HepG2 (cell line): ENCODE data around the gene HINFP. TPM values are rescaled to one million over a fixed set of nuclear protein-coding genes. Genes with fewer than 3 reads are reported as not detected.
A peak's percentile ranks its signal among the peaks of the same experiment; 100 is the strongest.

Experiments
- CBX2 ChIP-seq, 2 experiments: fragments of 200-600 bp in 1 of 2; sonication (generic); formaldehyde crosslinking in 1 of 2; IDR thresholded peaks; 2 replicates each; pipeline versions ENCODE4 v1.7.0 to v1.8.1; 2018 to 2022; ENCODE audit warnings: low read depth in 2 of 2, low read length in 1 of 2, mild to moderate bottlenecking in 1 of 2, missing genetic modification reagents in 1 of 2
- ETV6 ChIP-seq: sonication (generic); formaldehyde crosslinking; conservative IDR thresholded peaks from 2 replicates; pipeline ENCODE4 v1.4.0; 2020; ENCODE audit warnings: missing genetic modification reagents
- EZH2 ChIP-seq: conservative IDR thresholded peaks from 2 replicates; pipeline ENCODE4 v1.6.1; 2012; ENCODE audit warnings: mild to moderate bottlenecking, low read depth, low read length, moderate library complexity
- FLYWCH1 ChIP-seq: sonication (generic); formaldehyde crosslinking; IDR thresholded peaks from 2 replicates; pipeline ENCODE4 v1.8.1; 2023; ENCODE audit warnings: mild to moderate bottlenecking, missing genetic modification reagents
- MTA1 ChIP-seq: sonication (generic); formaldehyde crosslinking; IDR thresholded peaks from 2 replicates; pipeline ENCODE4 v1.4.0; 2020; ENCODE audit warnings: missing genetic modification reagents, mild to moderate bottlenecking, borderline replicate concordance
- POGZ ChIP-seq: sonication (generic); formaldehyde crosslinking; IDR thresholded peaks from 2 replicates; pipeline ENCODE4 v1.4.0; 2020; ENCODE audit warnings: mild to moderate bottlenecking, missing genetic modification reagents
- POLR2G ChIP-seq: fragments of 200-400 bp; formaldehyde crosslinking; IDR thresholded peaks from 2 replicates; pipeline ENCODE4 v1.6.1; 2018; ENCODE audit warnings: mild to moderate bottlenecking, low read depth, low read length, moderate library complexity
- SALL1 ChIP-seq: sonication (generic); formaldehyde crosslinking; IDR thresholded peaks from 2 replicates; pipeline ENCODE4 v1.8.0; 2022; ENCODE audit warnings: mild to moderate bottlenecking, missing genetic modification reagents
- SYNCRIP ChIP-seq: fragments of 200-400 bp; formaldehyde crosslinking; IDR thresholded peaks from 2 replicates; pipeline ENCODE4 v1.6.1; 2018; ENCODE audit warnings: mild to moderate bottlenecking, low read depth, low read length; ENCODE audit not compliant: insufficient read depth
- TBX3 ChIP-seq: fragments of 450-650 bp; IDR thresholded peaks from 2 replicates; pipeline ENCODE4 v1.6.1; 2017; ENCODE audit warnings: antibody characterized with exemption, mild to moderate bottlenecking, inconsistent platforms, borderline replicate concordance
- YY1 ChIP-seq: IDR thresholded peaks from 2 replicates; pipeline ENCODE4 v1.6.1; 2011; ENCODE audit warnings: low read length, low read depth, moderate library complexity, mild to moderate bottlenecking; ENCODE audit not compliant: insufficient read depth, insufficient replicate concordance
- ZMYM3 ChIP-seq: sonication (generic); formaldehyde crosslinking; IDR thresholded peaks from 2 replicates; pipeline ENCODE4 v1.5.1; 2020; ENCODE audit warnings: mild to moderate bottlenecking, missing genetic modification reagents
- ZNF276 ChIP-seq: sonication (generic); formaldehyde crosslinking; IDR thresholded peaks from 2 replicates; pipeline ENCODE4 v1.4.0; 2020; ENCODE audit warnings: mild to moderate bottlenecking, low read depth, missing genetic modification reagents
- ZNF607 ChIP-seq: sonication (generic); formaldehyde crosslinking; IDR thresholded peaks from 2 replicates; pipeline ENCODE4 v1.5.1; 2020; ENCODE audit warnings: missing genetic modification reagents, mild to moderate bottlenecking, borderline replicate concordance
- ZNF670 ChIP-seq: sonication (generic); formaldehyde crosslinking; IDR thresholded peaks from 2 replicates; pipeline ENCODE4 v1.8.0; 2022; ENCODE audit warnings: mild to moderate bottlenecking, missing genetic modification reagents, borderline replicate concordance
- ZNF841 ChIP-seq: sonication (generic); formaldehyde crosslinking; IDR thresholded peaks from 2 replicates; pipeline ENCODE4 v1.8.1; 2023; ENCODE audit warnings: missing genetic modification reagents, borderline replicate concordance
- ZNF878 ChIP-seq: sonication (generic); formaldehyde crosslinking; IDR thresholded peaks from 2 replicates; pipeline ENCODE4 v1.8.1; 2023; ENCODE audit warnings: mild to moderate bottlenecking, missing genetic modification reagents, moderate library complexity
- polyA plus RNA-seq, 8 experiments: library from polyadenylated mRNA; depleted of rRNA in 3 of 8; stranded (reverse) in 7 of 8; unstranded in 1 of 8; fragments of >200 nt; fragmentation: Illumina TruSeq in 4 of 8; extraction: Trizol in 4 of 8; gene quantifications; 2 replicates each; pipeline versions ENCODE4 v1.2.1 to v1.2.3, GENCODE V29; 2011 to 2016; ENCODE audit warnings: low read depth in 4 of 8, missing spikeins in 1 of 8, mixed read lengths in 1 of 8; ENCODE audit not compliant: insufficient read depth in 1 of 8
- total RNA-seq, 5 experiments: library from RNA; depleted of rRNA; stranded (reverse); fragments of >200 nt; fragmentation: Illumina TruSeq; extraction: Trizol; gene quantifications; 2 replicates each; pipeline ENCODE4 v1.2.3, GENCODE V29; 2016; ENCODE audit warnings: low read depth in 1 of 5
- TF ChIP-seq, protein P1 (sequence below): sonication (generic); formaldehyde crosslinking; IDR thresholded peaks from 2 replicates; pipeline ENCODE4 v1.4.0; 2020; ENCODE audit warnings: missing genetic modification reagents
- TF ChIP-seq, protein P2 (sequence below): sonication (generic); formaldehyde crosslinking; IDR thresholded peaks from 2 replicates; pipeline ENCODE4 v1.8.0; 2022; ENCODE audit warnings: missing genetic modification reagents, mild to moderate bottlenecking, moderate library complexity, borderline replicate concordance
- TF ChIP-seq, protein P3 (sequence below): sonication (generic); formaldehyde crosslinking; IDR thresholded peaks from 2 replicates; pipeline ENCODE4 v1.8.1; 2023; ENCODE audit warnings: missing genetic modification reagents, inconsistent platforms, borderline replicate concordance

Gene HINFP
- total and polyA plus RNA-seq, 2 of the 13 experiments (the other 11 are each of a cell fraction or from before 2014, with no cell fraction given): 15.1 to 21.4 TPM

- no peak for TF ChIP-seq CBX2 (IDR thresholded peaks at IDR 0.05; ENCODE audit: low read depth, low read length)
- TF ChIP-seq CBX2 (CRISPR knock-in tag; IDR thresholded peaks at IDR 0.05; ENCODE audit: low read depth): no peak
- TF ChIP-seq ETV6 (CRISPR knock-in tag): no peak
- TF ChIP-seq ZNF607: peak; percentile 7; the same call in 1 of the 2 replicates
- TF ChIP-seq, protein P1, sequence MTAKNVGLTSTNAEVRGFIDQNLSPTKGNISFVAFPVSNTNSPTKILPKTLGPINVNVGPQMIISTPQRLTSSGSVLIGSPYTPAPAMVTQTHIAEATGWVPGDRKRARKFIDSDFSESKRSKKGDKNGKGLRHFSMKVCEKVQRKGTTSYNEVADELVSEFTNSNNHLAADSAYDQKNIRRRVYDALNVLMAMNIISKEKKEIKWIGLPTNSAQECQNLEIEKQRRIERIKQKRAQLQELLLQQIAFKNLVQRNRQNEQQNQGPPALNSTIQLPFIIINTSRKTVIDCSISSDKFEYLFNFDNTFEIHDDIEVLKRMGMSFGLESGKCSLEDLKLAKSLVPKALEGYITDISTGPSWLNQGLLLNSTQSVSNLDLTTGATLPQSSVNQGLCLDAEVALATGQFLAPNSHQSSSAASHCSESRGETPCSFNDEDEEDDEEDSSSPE (CRISPR knock-in tag): peak; percentile 9; the same call in 1 of the 2 replicates
- TF ChIP-seq EZH2: no peak
- TF ChIP-seq TBX3: no peak
- peak; percentile 14; the same call in 1 of the 2 replicates for TF ChIP-seq POLR2G
- no peak for TF ChIP-seq FLYWCH1 (CRISPR knock-in tag)
- no peak for TF ChIP-seq ZNF670 (CRISPR knock-in tag)
- TF ChIP-seq, protein P2, sequence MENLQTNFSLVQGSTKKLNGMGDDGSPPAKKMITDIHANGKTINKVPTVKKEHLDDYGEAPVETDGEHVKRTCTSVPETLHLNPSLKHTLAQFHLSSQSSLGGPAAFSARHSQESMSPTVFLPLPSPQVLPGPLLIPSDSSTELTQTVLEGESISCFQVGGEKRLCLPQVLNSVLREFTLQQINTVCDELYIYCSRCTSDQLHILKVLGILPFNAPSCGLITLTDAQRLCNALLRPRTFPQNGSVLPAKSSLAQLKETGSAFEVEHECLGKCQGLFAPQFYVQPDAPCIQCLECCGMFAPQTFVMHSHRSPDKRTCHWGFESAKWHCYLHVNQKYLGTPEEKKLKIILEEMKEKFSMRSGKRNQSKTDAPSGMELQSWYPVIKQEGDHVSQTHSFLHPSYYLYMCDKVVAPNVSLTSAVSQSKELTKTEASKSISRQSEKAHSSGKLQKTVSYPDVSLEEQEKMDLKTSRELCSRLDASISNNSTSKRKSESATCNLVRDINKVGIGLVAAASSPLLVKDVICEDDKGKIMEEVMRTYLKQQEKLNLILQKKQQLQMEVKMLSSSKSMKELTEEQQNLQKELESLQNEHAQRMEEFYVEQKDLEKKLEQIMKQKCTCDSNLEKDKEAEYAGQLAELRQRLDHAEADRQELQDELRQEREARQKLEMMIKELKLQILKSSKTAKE (CRISPR knock-in tag): no peak
- peak; percentile 50; the same call in 1 of the 2 replicates for TF ChIP-seq ZNF276
- TF ChIP-seq YY1: no peak
- no peak for TF ChIP-seq ZNF841 (CRISPR knock-in tag)
- peak; percentile 38; the same call in 1 of the 2 replicates for TF ChIP-seq MTA1 (CRISPR knock-in tag)
- TF ChIP-seq, protein P3, sequence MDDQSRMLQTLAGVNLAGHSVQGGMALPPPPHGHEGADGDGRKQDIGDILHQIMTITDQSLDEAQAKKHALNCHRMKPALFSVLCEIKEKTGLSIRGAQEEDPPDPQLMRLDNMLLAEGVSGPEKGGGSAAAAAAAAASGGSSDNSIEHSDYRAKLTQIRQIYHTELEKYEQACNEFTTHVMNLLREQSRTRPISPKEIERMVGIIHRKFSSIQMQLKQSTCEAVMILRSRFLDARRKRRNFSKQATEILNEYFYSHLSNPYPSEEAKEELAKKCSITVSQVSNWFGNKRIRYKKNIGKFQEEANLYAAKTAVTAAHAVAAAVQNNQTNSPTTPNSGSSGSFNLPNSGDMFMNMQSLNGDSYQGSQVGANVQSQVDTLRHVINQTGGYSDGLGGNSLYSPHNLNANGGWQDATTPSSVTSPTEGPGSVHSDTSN (CRISPR knock-in tag): 0 out of 2 replicates have a peak, but pooled peaks have one; percentile 53
- no peak for TF ChIP-seq SYNCRIP
- TF ChIP-seq ZNF878 (CRISPR knock-in tag): no peak
- no peak for TF ChIP-seq ZMYM3
- peak; percentile 7; the same call in 1 of the 2 replicates for TF ChIP-seq SALL1 (CRISPR knock-in tag)
- no peak; the same call in 1 of the 2 replicates for TF ChIP-seq POGZ (CRISPR knock-in tag)
Measured at GRCh38 chr11:119100994-119101758, 20.2 kb upstream of the HINFP start (continued).
